CD8-positive, alpha-beta memory T cell (primary cell): ENCODE results near the gene MYO1A. TPM values are rescaled to one million over a fixed set of nuclear protein-coding genes. Genes with fewer than 3 reads are reported as not detected.
A peak's percentile ranks its signal among the peaks of the same experiment; 100 is the strongest.

ENCODE experiments used
- CTCF ChIA-PET: fragments of 350-600 bp; sonication (Branson Sonifier 250); formaldehyde crosslinking; loops from one replicate; lab custom pipeline; 2021; ENCODE audit warnings: antibody characterized with exemption; lab: Charles Lee
- POLR2A ChIA-PET: fragments of 350-600 bp; sonication (Branson Sonifier 250); formaldehyde crosslinking; loops from one replicate; lab custom pipeline; 2021; ENCODE audit warnings: antibody characterized with exemption; lab: Charles Lee
- DNase-seq, 5 donors: peaks; one replicate each; pipeline versions ENCODE4 v3.0.0 to v3.0.0-alpha.2; 2020 to 2022; ENCODE audit warnings: mixed read lengths in 1 of 5
- H3K27ac ChIP-seq: one replicate; pipeline ENCODE4 v1.7.0; 2013; ENCODE audit warnings: low read depth, mild to moderate bottlenecking, low read length, moderate library complexity
- H3K27me3 ChIP-seq: 2 replicates; pipeline ENCODE4 v1.7.0; 2013; ENCODE audit warnings: low read length, mild to moderate bottlenecking; ENCODE audit not compliant: insufficient read depth, poor library complexity, severe bottlenecking
- H3K36me3 ChIP-seq: 2 replicates; pipeline ENCODE4 v1.7.0; 2013; ENCODE audit warnings: mild to moderate bottlenecking, low read length, moderate library complexity; ENCODE audit not compliant: insufficient read depth
- H3K4me1 ChIP-seq: 2 replicates; pipeline ENCODE4 v1.7.0; 2013; ENCODE audit warnings: mild to moderate bottlenecking, low read length, moderate library complexity; ENCODE audit not compliant: insufficient read depth
- H3K4me3 ChIP-seq: 2 replicates; pipeline ENCODE4 v1.7.0; 2013; ENCODE audit warnings: mild to moderate bottlenecking, low read length
- H3K9me3 ChIP-seq: 2 replicates; pipeline ENCODE4 v1.7.0; 2013; ENCODE audit warnings: mild to moderate bottlenecking, low read length
- H3K27ac Mint-ChIP-seq, 8 donors: one replicate each; pipeline ENCODE4 v1.8.0; 2020 to 2021; ENCODE audit warnings: mixed read lengths in 8 of 8, mild to moderate bottlenecking in 6 of 8, inconsistent platforms in 3 of 8, moderate library complexity in 3 of 8
- H3K27me3 Mint-ChIP-seq, 2 donors: one replicate each; pipeline ENCODE4 v1.8.0; 2020 to 2021; ENCODE audit warnings: mixed read lengths in 2 of 2, mild to moderate bottlenecking in 1 of 2, moderate library complexity in 1 of 2
- H3K36me3 Mint-ChIP-seq, 3 donors: one replicate each; pipeline ENCODE4 v1.8.0; 2020 to 2021; ENCODE audit warnings: mixed read lengths in 3 of 3, inconsistent platforms in 1 of 3, mild to moderate bottlenecking in 1 of 3
- H3K4me1 Mint-ChIP-seq, 3 donors: one replicate each; pipeline ENCODE4 v1.8.0; 2020 to 2021; ENCODE audit warnings: mixed read lengths in 3 of 3, inconsistent platforms in 1 of 3, mild to moderate bottlenecking in 1 of 3
- H3K4me3 Mint-ChIP-seq, 7 donors: one replicate each; pipeline ENCODE4 v1.8.0; 2020 to 2021; ENCODE audit warnings: mixed read lengths in 7 of 7, mild to moderate bottlenecking in 6 of 7, moderate library complexity in 4 of 7, inconsistent platforms in 2 of 7
- H3K9me3 Mint-ChIP-seq, 5 donors: one replicate each; pipeline ENCODE4 v1.8.0; 2020 to 2022; ENCODE audit warnings: mixed read lengths in 5 of 5, mild to moderate bottlenecking in 3 of 5, moderate library complexity in 2 of 5, inconsistent platforms in 1 of 5
- polyA plus RNA-seq: library from polyadenylated mRNA; unstranded; fragments of 300-500 nt; fragmentation: Illumina TruSeq; gene quantifications from one replicate; pipeline ENCODE4 v1.2.3, GENCODE V29; 2021
- total RNA-seq, 2 experiments: library from RNA; stranded (reverse); gene quantifications; one replicate each; pipeline ENCODE4 v1.2.3, GENCODE V29; 2021

The MYO1A gene
- total and polyA plus RNA-seq, 3 experiments from 2014 or later, result 0.40 to 0.70 (median 0.51) TPM

DNA sequence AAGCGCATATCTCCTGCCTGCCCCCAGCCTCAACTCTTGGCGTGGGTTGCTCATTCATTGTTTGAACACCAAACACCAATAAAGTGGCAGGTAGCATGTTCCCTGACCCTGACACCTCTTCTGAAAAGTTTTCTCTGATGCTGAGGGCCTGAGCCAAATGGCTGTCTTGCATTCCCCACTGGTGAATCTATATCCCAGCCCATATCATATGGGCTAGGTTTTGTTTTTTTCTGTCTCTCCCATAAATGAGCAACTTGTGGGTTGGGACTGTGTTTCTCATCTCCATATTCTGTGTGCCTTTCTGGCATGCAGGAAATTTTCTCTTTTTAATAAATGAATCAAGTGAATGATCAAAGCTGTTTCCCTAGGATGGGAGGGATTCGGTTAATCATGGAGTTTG is 5.0 kb downstream of the MYO1A start:
- Histone ChIP-seq H3K4me3 (no peak overlapping the region), H3K27me3 (no peaks in the 10 kb centered on the region), H3K9me3 (no peaks in the 10 kb centered on the region), H3K27ac (no peak overlapping the region), H3K36me3 (no peaks in the 10 kb centered on the region), H3K4me1 (peaks cover 20% of the 10 kb centered on the region)
- Mint-ChIP-seq H3K4me3 (no peak overlapping the region), H3K36me3 (no peaks in the 10 kb centered on the region), H3K27ac (peak overlapping the region in 1 of 8 donors; percentile 40), H3K27me3 (peaks cover 2 to 30% of the 10 kb centered on the region in 2 donors), H3K4me1 (peaks cover 24 to 29% (median 26%) of the 10 kb centered on the region in 3 donors), H3K9me3 (no peaks in the 10 kb centered on the region)
- CTCF ChIA-PET, result no interaction called here
- DNase-seq, result no peak
- POLR2A ChIA-PET, result no interaction called here

DNA sequence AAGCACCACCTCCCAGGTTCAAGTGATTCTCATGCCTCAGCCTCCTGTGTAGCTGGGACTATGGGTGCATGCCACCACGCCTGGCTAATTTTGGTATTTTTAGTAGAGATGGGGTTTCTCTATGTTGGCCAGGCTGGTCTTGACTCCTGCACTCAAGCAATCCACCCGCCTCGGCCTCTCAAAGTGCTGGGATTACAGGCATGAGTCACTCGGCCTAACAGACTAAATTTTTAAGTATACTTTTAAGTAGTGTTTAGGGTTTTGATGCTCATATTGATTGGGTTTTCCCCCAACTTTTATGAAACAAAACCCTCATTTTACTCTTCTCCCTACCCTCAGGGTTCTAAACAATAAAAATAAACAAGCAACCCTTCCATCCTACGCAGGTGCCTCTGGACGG is 5.5 kb downstream of the MYO1A start:
- Mint-ChIP-seq H3K27ac (peak overlapping the region in 1 of 8 donors; percentile 40), H3K4me3 (no peak overlapping the region), H3K9me3 (no peaks in the 10 kb centered on the region), H3K27me3 (peaks cover 2 to 30% of the 10 kb centered on the region in 2 donors), H3K4me1 (peaks cover 24 to 29% (median 26%) of the 10 kb centered on the region in 3 donors), H3K36me3 (no peaks in the 10 kb centered on the region)
- Histone ChIP-seq H3K9me3 (no peaks in the 10 kb centered on the region), H3K27ac (no peak overlapping the region), H3K27me3 (no peaks in the 10 kb centered on the region), H3K4me1 (peaks cover 20% of the 10 kb centered on the region), H3K4me3 (no peak overlapping the region), H3K36me3 (no peaks in the 10 kb centered on the region)
- ChIA-PET CTCF (no interaction called here), POLR2A (no interaction called here)
- DNase-seq, result no peak

DNA sequence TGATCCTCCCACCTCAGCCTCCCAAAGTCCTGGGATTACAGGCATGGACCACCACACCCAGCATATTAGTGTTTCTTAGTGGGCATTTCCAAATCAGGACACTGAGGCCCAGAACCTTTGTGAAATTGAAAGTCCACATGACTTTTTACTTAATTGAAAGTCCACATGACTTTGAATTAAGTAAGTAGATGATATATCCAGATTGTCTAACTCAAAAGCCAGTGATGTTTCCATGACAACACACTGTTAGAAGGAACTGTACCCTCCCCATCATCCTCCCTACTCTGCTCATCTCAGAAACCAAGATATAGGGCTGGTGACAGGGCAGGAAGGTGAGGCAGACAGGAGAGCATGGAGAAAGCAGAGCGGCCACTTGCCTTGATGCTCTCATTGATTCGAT is 7.2 kb downstream of the MYO1A start:
- CTCF ChIA-PET, result interaction anchor here (1.2 kb wide), 1 partner anchor 20 kb away, joined by 3 read pairs; no protein-coding TSS in a partner anchor
- POLR2A ChIA-PET, result no interaction called here

DNA sequence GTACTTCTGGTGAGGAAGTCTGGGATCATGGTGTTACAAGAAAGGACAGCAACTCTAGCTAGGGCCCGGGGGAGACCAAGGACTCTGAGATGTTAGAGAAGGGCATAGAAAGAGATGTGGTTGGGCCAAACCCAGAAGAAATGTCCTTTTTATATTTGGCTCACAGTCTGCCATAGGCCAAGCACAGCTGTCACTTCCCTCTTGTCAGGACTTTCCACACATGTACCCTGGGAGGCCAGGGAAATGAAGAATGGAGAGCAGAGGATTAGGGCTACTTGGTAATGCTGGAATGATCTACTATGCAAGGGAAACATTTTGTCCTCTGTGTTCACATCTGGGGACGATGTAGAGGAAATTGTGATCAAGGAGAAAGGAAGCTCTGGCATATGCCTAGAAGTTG is 9.2 kb downstream of the MYO1A start:
- Mint-ChIP-seq H3K4me3 (no peak overlapping the region), H3K9me3 (no peaks in the 10 kb centered on the region)

More for the DNA sequence above, 7.2 kb downstream of the MYO1A start:
- H3K4me3 ChIP-seq, result no peak overlapping the region
- no peaks in the 10 kb centered on the region for H3K36me3 ChIP-seq
- H3K27ac Mint-ChIP-seq, result no peak overlapping the region
- no peak overlapping the region for H3K4me3 Mint-ChIP-seq
- no peaks in the 10 kb centered on the region for H3K36me3 Mint-ChIP-seq
- H3K9me3 ChIP-seq, result no peaks in the 10 kb centered on the region
- no peaks in the 10 kb centered on the region for H3K9me3 Mint-ChIP-seq
- DNase-seq, result no peak
- peaks cover 18 to 20% (median 20%) of the 10 kb centered on the region in 3 donors for H3K4me1 Mint-ChIP-seq
- peaks cover 12% of the 10 kb centered on the region for H3K4me1 ChIP-seq
- H3K27ac ChIP-seq, result no peak overlapping the region
- H3K27me3 Mint-ChIP-seq, result peaks cover 5 to 30% of the 10 kb centered on the region in 2 donors
- H3K27me3 ChIP-seq, result no peaks in the 10 kb centered on the region

DNA sequence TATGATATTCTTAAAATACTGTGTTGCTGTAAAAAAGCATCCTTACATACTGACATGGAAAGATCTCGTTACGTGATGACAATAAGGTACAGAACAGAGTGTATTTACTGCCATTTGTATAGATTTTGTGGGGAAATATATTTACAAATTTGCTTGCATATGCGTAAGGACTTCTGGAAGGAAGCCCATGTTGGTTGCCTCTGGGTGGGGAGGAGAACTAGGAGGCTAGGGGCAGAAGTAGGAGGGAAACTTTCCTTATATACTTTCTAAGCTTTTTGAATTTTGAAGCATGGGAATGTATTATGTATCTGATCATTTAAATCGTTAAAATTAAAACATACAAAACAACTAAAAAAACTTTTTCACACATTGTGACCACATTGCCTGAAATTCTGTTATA is 9.7 kb downstream of the MYO1A start:
- Mint-ChIP-seq H3K4me1 (no peaks in the 10 kb centered on the region), H3K27me3 (peaks cover 5 to 26% of the 10 kb centered on the region in 2 donors), H3K27ac (no peak overlapping the region), H3K36me3 (no peaks in the 10 kb centered on the region), H3K4me3 (no peak overlapping the region), H3K9me3 (no peaks in the 10 kb centered on the region)
- ChIA-PET POLR2A (no interaction called here), CTCF (no interaction called here)
- H3K36me3 ChIP-seq, result no peaks in the 10 kb centered on the region
- H3K4me1 ChIP-seq, result no peaks in the 10 kb centered on the region
- H3K27me3 ChIP-seq, result no peaks in the 10 kb centered on the region
- no peak overlapping the region for H3K4me3 ChIP-seq
- H3K27ac ChIP-seq, result no peak overlapping the region
- H3K9me3 ChIP-seq, result no peaks in the 10 kb centered on the region
- no peak for DNase-seq

More for the DNA sequence above, 9.2 kb downstream of the MYO1A start:
- H3K27ac ChIP-seq, result no peak overlapping the region
- no peaks in the 10 kb centered on the region for H3K36me3 Mint-ChIP-seq
- H3K9me3 ChIP-seq, result no peaks in the 10 kb centered on the region
- no peak for DNase-seq
- CTCF ChIA-PET, result interaction anchor here (1.1 kb wide), 1 partner anchor 142 kb away, joined by 4 read pairs; no protein-coding TSS in a partner anchor
- no peaks in the 10 kb centered on the region for H3K4me1 ChIP-seq
- H3K4me3 ChIP-seq, result no peak overlapping the region
- H3K27ac Mint-ChIP-seq, result no peak overlapping the region
- H3K27me3 Mint-ChIP-seq, result peaks cover 5 to 30% of the 10 kb centered on the region in 2 donors
- H3K4me1 Mint-ChIP-seq, result peaks cover 0 to under 1% (median under 1%) of the 10 kb centered on the region in 3 donors
- no peaks in the 10 kb centered on the region for H3K36me3 ChIP-seq
- no peaks in the 10 kb centered on the region for H3K27me3 ChIP-seq
- POLR2A ChIA-PET, result no interaction called here

DNA sequence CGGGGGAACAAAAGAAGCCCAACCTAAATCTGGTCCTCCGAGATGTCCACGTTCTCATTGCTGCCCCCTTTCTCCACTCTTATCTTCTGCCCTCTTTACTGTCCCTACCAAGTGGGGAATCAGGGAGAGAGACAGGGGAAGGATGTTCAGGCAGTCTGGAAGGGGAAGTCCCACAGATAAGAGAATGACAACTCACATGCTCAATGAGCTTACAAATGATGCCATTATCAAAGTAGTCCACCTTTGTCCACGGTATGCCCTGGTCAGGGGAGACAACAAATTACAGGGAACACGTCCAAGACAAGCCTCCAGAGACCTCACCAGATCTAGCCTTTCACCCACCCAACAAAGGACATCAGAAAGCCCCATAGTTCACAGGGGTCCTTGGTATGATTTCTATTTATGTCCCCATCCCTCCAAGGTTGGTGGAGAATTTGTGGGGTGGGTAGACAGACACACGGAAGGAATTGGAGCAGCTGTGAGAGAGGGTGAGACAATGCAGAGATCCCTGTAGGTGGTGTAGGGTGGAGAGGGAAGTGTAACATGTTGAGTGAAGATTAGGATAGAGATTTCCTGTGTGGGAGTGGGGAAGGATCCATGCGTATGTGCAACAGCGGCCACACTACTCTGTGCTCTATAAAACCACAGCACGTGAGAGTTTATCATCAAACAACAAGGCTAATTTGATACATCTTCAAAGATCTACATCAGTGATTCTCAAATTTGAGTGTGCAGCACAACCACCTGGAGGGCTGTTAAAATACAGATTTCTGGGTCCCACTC is 10.7 kb downstream of the MYO1A start:
- Histone ChIP-seq H3K36me3 (no peaks in the 10 kb centered on the region), H3K4me3 (no peak overlapping the region), H3K9me3 (no peaks in the 10 kb centered on the region), H3K4me1 (no peaks in the 10 kb centered on the region), H3K27ac (no peak overlapping the region), H3K27me3 (no peaks in the 10 kb centered on the region)
- POLR2A ChIA-PET, result no interaction called here
- peaks cover 5 to 24% of the 10 kb centered on the region in 2 donors for H3K27me3 Mint-ChIP-seq
- peak overlapping the region in 1 of 8 donors; percentile 31 for H3K27ac Mint-ChIP-seq
- CTCF ChIA-PET, result no interaction called here
- no peaks in the 10 kb centered on the region for H3K36me3 Mint-ChIP-seq
- no peak overlapping the region for H3K4me3 Mint-ChIP-seq
- H3K4me1 Mint-ChIP-seq, result no peaks in the 10 kb centered on the region
- no peak for DNase-seq
- no peaks in the 10 kb centered on the region for H3K9me3 Mint-ChIP-seq

DNA sequence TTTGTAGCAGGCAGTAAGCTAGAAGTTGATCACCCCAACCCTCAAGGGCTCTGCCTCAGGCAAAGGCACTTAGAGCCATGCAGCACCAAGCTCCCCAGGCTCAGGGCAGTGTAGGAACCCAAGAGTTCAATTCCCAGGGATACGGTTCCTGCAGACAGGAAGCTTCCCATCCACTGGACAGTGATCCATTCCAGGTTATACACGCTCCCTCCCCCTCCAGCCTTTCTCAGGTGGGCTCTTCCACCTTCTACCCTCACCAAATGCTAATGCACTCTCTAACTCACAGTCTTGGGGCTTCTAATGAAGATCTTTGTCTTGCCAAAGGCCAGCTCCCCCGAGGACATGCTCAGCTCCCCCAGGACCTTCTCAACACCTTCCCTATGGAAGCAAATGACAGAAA is 12.7 kb downstream of the MYO1A start:
- DNase-seq, result no peak
- Mint-ChIP-seq H3K36me3 (no peaks in the 10 kb centered on the region), H3K27ac (no peak overlapping the region), H3K4me3 (no peak overlapping the region), H3K27me3 (peaks cover 6 to 12% of the 10 kb centered on the region in 2 donors), H3K4me1 (no peaks in the 10 kb centered on the region), H3K9me3 (no peaks in the 10 kb centered on the region)
- ChIA-PET CTCF (no interaction called here), POLR2A (no interaction called here)
- H3K36me3 ChIP-seq, result no peaks in the 10 kb centered on the region
- H3K9me3 ChIP-seq, result no peaks in the 10 kb centered on the region
- no peaks in the 10 kb centered on the region for H3K27me3 ChIP-seq
- H3K27ac ChIP-seq, result no peak overlapping the region
- no peaks in the 10 kb centered on the region for H3K4me1 ChIP-seq
- H3K4me3 ChIP-seq, result no peak overlapping the region

DNA sequence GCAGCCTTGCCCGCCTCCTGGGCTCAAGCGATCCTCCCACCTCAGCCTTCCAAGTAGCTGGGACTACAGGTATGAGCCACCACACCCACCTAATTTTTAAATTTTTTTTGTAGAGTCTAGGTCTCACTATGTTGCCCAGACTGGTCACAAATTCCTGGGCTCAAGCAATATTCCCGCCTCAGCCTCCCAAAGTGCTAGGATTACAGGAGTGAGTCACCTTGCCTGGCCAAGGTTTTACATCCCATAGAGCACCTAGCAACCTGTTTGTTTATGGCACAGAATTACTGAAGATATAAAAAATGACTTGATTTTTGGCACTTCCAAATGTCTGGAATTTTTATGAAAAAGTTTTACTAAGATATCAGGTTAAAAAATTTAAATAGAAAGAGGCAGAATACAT is 16.5 kb downstream of the MYO1A start:
- Histone ChIP-seq H3K4me3 (no peak overlapping the region), H3K36me3 (no peaks in the 10 kb centered on the region), H3K27me3 (no peaks in the 10 kb centered on the region), H3K27ac (no peak overlapping the region), H3K9me3 (no peaks in the 10 kb centered on the region), H3K4me1 (peaks cover 25% of the 10 kb centered on the region)
- Mint-ChIP-seq H3K4me3 (no peak overlapping the region), H3K36me3 (no peaks in the 10 kb centered on the region), H3K9me3 (no peaks in the 10 kb centered on the region), H3K27ac (no peak overlapping the region), H3K4me1 (peaks cover 13 to 18% (median 17%) of the 10 kb centered on the region in 3 donors), H3K27me3 (peaks cover 0 to 2% of the 10 kb centered on the region in 2 donors)
- DNase-seq, result no peak
- POLR2A ChIA-PET, result no interaction called here
- CTCF ChIA-PET, result interaction anchor here (0.9 to 1.0 kb wide), 2 partner anchors 36 to 150 kb away, joined by 3 read pairs; no protein-coding TSS in a partner anchor
